ENCODE results near the gene CHSY3. TPM values are rescaled to one million over a fixed set of nuclear protein-coding genes. Genes with fewer than 3 reads are reported as not detected.

CHSY3 gene
- total RNA-seq, 4 donors from 2014 or later: 0.77 to 22.1 (median 2.8) TPM; not detected in 1

DNA sequence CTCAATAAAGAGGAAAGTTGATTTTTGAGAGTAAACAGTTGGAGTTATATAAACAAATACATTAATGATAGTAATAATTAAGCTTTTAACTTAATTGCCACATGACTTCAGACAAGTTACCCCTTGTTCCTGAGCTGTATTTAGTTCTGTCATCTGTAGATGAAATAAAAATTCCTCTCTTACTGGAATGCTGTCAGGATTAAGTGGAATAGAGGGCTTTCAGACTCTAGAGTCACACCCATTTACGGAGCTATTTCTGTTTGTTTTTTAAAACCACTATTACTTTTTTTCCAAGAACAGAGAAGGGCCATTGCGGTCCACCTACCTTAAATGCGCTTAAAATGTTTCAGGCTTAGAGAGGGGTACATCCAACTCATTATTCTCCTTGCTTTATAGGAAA lies 170.6 kb downstream of the CHSY3 start:
- Histone ChIP-seq H3K4me3 (no peak overlapping the region), H3K27me3 (no peaks in the 10 kb centered on the region), H3K36me3 (no peaks in the 10 kb centered on the region), H3K27ac (no peak overlapping the region), H3K9me3 (no peaks in the 10 kb centered on the region), H3K4me1 (no peaks in the 10 kb centered on the region)
- TF ChIP-seq POLR2A (IDR thresholded peaks at IDR 0.05): no peak
- TF ChIP-seq, protein P1, sequence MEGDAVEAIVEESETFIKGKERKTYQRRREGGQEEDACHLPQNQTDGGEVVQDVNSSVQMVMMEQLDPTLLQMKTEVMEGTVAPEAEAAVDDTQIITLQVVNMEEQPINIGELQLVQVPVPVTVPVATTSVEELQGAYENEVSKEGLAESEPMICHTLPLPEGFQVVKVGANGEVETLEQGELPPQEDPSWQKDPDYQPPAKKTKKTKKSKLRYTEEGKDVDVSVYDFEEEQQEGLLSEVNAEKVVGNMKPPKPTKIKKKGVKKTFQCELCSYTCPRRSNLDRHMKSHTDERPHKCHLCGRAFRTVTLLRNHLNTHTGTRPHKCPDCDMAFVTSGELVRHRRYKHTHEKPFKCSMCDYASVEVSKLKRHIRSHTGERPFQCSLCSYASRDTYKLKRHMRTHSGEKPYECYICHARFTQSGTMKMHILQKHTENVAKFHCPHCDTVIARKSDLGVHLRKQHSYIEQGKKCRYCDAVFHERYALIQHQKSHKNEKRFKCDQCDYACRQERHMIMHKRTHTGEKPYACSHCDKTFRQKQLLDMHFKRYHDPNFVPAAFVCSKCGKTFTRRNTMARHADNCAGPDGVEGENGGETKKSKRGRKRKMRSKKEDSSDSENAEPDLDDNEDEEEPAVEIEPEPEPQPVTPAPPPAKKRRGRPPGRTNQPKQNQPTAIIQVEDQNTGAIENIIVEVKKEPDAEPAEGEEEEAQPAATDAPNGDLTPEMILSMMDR (IDR thresholded peaks at IDR 0.05): no peak
- no peak for DNase-seq
- intact Hi-C loops (cut with DNase I; ENCODE audit: low total_unique reads): no loop called here

DNA sequence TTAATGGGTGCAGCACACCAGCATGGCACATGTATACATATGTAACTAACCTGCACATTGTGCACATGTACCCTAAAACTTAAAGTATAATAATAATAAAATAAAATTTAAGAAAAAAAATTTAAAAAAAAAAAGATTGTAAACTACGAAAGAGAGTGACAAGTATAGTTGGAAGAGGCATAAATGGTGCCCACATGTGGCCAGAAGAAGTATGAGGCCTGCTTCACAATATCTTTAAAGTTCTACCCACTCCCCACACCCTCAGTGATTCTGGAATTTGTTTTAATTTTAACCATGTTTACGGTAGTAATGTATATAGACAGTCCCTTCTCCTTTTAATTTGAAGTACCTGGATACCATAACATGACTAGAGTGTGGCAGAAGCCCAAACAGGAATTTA lies 172.7 kb downstream of the CHSY3 start:
- Histone ChIP-seq H3K36me3 (no peaks in the 10 kb centered on the region), H3K27me3 (no peaks in the 10 kb centered on the region), H3K27ac (no peak overlapping the region), H3K9me3 (no peaks in the 10 kb centered on the region), H3K4me3 (no peak overlapping the region), H3K4me1 (no peaks in the 10 kb centered on the region)
- TF ChIP-seq POLR2A (IDR thresholded peaks at IDR 0.05): no peak
- TF ChIP-seq, protein P1 (IDR thresholded peaks at IDR 0.05): no peak
- no peak for DNase-seq
- intact Hi-C loops (cut with DNase I; ENCODE audit: low total_unique reads): no loop called here

GRCh38 chr5:130078661-130079060 lies 174.4 kb downstream of the CHSY3 start:
- no peaks in the 10 kb centered on the region for H3K4me1 ChIP-seq
- no peak overlapping the region for H3K4me3 ChIP-seq
- H3K9me3 ChIP-seq: no peaks in the 10 kb centered on the region
- no peaks in the 10 kb centered on the region for H3K36me3 ChIP-seq
- H3K27ac ChIP-seq: no peak overlapping the region
- TF ChIP-seq POLR2A (IDR thresholded peaks at IDR 0.05): no peak
- TF ChIP-seq, protein P1 (IDR thresholded peaks at IDR 0.05): no peak
- intact Hi-C loops (cut with DNase I; ENCODE audit: low total_unique reads): no loop called here
- no peak for DNase-seq
- no peaks in the 10 kb centered on the region for H3K27me3 ChIP-seq

GRCh38 chr5:130090569-130091270 lies 186.5 kb downstream of the CHSY3 start:
- TF ChIP-seq POLR2A (IDR thresholded peaks at IDR 0.05): no peak
- TF ChIP-seq, protein P1 (IDR thresholded peaks at IDR 0.05): no peak
- H3K27ac ChIP-seq: no peak overlapping the region
- no peaks in the 10 kb centered on the region for H3K27me3 ChIP-seq
- intact Hi-C loops (cut with DNase I; ENCODE audit: low total_unique reads): no loop called here
- H3K4me1 ChIP-seq: no peaks in the 10 kb centered on the region
- no peak for DNase-seq
- no peaks in the 10 kb centered on the region for H3K36me3 ChIP-seq
- H3K4me3 ChIP-seq: no peak overlapping the region
- H3K9me3 ChIP-seq: no peaks in the 10 kb centered on the region

DNA sequence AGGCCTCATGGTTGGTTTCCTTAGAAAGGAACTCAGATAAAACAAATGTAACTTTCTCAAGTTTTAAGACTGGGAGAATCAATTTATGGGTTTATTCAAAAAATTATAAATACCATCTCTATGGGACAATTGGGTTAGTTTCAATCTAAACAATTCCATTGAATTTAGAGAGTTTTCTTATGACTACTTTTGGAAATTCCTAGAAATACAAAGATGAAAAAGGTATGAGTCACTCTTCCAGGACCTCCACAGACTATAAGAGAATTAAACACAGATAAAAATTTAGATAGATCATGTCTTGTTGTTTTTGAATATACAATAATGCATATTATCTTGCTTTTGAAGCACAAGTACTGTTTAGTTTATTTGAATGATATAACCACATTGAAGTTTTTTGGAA lies 188.7 kb downstream of the CHSY3 start:
- DNase-seq: no peak
- no peaks in the 10 kb centered on the region for H3K36me3 ChIP-seq
- intact Hi-C loops (cut with DNase I; ENCODE audit: low total_unique reads): no loop called here
- no peaks in the 10 kb centered on the region for H3K27me3 ChIP-seq
- H3K27ac ChIP-seq: no peak overlapping the region
- no peak overlapping the region for H3K4me3 ChIP-seq
- TF ChIP-seq POLR2A (IDR thresholded peaks at IDR 0.05): no peak
- TF ChIP-seq, protein P1 (IDR thresholded peaks at IDR 0.05): no peak
- no peaks in the 10 kb centered on the region for H3K4me1 ChIP-seq
- no peaks in the 10 kb centered on the region for H3K9me3 ChIP-seq
